ENCODE measurements around the gene OXTR.
A peak's percentile ranks its signal among the peaks of the same experiment; 100 is the strongest.
"Not testable (repeated sequence)": the region's sequence is repeated elsewhere in the genome, so short reads cannot be mapped to it uniquely, and the experiment has no call there.

Gene OXTR

DNA sequence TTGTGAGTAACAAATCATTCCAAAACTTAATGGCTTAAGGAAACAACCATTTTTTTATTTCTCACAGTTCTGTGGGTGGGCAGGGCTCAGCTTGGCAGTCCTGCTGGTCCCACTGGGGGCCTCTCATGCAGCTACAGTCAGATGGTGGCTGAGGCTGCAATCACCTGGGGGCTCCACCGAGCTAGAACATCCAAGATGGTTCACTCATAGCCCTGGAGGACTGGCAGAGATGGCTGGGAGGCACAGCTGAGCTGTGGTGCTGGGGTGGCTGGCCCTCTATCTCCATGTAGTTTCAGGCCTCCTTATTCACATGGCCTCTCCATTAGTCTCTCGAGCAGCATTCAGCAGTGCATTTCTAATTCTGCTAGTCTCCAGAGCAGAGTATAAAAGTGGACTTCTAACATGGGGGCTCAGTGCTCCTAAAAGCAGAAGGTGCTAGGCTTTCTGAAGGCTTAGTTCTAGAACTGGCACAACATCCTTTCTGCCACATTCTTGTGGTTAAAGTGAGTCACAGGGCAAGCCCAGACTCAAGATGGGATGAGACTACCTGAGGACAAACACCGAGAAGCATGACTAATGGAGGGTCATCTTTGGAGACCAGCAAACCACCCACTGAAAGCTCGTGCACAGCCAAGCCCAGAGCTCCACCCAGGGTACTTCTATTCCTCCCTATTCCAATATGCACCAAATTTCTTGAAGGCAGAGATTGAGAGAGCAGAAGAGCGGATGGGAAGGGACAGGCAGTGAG lies 29.5 kb downstream of the OXTR start:
- DNase-seq, result no peak

DNA sequence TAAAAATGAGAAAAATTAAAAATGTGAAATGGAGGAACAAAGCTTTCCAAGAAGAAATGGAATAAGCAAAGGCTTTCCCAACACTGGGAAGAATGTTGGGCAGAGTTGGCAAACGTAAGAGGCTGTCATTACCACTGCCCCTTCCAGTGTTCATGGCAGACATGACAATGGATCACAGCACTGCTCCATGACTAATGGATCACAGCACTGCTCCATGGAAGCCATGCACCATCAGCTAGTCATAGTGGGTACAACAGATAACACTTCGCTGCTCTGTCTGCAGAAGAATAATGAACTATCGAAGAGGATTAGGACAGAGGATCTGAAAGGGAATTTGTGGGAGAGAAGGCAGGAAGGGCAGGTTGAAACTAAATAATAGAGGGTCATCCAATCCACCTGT lies 30.8 kb downstream of the OXTR start:
- no peak for DNase-seq

DNA sequence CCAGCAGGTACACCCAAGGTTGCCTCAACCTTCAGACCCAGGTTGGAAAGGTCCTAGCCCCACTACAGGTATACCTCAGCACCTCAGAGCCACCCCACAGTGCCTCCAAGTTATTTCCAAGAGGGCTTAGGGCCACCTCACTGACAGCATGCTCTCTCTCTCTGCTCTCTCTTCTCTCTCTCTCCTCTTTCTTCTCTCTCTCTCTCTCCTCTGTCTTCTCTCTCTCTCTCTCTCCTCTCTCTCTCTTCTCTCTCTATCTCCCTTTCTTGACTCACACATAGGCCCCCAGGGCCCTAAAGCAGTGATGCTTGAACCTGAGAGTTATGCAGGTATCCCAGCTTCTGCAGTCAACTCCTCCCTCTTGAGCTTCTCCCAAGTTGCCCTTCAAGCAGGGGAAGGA lies 31.6 kb downstream of the OXTR start:
- no peak for DNase-seq

DNA sequence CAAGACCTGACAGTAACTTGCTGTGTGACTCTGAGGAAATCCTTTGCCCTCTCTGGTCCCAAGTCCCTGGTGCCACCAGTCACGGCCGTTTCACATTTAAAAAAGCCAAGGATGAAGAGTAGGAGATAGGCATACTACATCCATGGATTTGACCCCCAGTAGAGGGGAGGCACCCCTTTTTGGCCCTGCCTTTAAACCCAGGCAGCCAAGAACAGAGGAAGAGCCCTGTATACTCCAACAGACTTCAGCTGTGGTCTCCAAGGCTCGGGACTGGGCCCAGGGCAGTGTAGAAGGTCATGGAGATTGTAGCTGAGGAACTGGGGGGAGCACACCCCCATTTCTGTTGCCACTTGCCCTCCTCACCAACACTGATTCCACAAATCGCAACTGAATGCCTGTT lies 32.1 kb downstream of the OXTR start:
- DNase-seq, result no peak

DNA sequence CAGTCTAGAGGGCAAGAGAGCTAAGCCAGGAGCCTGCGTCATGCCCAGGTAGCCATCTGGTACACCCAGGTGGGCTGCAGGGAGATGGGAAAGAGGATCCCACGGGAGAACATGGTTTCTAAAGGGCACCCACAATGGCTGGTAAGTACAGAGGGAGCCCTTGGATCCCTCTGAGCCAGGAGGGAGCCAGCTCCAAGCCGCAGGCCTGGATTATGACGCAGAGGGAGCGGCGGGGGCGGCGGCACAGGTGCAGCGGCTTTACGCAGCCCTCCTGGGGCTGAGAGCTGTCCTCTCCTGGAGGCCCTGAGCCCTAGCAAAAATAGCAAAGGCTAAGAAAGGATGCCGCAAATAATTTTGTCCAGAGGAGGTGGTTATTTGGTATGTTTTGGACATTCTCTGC lies 33.0 kb downstream of the OXTR start:
- no peak for DNase-seq

GRCh38 chr3:8734908-8735307 lies 34.5 kb downstream of the OXTR start:
- DNase-seq, result no peak

DNA sequence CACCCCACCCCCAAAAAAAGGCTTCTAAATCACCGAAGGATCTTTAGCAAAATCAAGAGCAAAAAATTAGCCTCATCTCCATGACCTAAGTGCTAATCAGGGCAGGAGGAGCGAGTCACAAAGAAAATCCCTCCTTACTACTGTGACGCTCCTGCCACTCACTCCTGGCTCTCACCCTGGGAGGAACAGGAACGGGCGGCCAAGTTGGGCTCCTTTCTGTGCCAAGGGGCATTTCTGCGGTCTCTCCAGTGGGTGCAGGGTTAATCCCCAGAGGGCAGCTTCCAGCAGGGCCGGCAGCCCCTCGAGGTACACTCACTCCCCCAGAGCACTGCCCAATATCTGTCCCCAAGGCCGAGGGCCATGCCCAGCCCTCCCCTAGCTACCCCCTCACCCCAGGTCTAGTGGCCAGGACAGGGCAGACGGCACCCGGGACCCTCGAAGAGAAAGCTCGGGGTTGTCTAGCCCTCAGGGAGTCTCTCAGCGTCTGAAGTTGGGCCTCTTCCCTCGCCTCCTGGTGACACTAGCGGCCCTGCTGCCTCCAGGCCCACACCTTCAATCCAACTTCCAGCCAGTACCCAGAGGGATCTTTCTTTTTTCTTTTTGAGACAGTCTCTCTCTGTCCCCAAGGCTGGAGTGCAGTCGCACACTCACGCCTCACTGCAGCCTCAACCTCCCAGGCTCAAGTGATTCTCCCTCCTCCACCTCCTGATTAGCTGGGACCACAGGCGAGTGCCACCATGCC lies 35.1 kb downstream of the OXTR start:
- DNase-seq, result no peak

- peak; percentile 76 for DNase-seq
These were observed 35.9 kb downstream of the OXTR start, which contains the start of gene CAV3 for GRCh38 chr3:8733332-8734094. Gene CAV3 (plus strand): TSS chr3:8733802. CDS start chr3:8733877, 75 bp downstream.

- DNase-seq, result no peak
These were observed 37.0 kb downstream of the OXTR start for GRCh38 chr3:8732413-8732812.

DNA sequence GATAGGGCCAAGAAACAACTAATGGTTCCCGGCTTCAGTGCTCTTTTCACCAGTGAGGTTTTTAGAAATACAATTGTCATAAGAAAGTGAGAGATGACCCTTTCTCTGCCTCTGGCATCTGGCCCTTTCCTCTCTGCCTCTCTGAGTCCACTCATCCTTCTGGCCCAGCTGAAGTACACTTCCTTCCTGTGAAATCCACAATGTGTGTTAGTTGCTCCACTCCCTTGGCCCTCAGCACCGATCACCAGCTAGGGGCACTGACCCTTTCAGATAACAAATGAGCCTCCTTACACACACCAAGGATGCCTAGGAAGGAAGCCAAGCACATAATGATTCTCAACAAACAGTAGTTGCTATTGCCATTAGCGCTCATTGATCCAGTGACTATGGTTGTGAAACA lies 38.8 kb downstream of the OXTR start:
- DNase-seq, result no peak

DNA sequence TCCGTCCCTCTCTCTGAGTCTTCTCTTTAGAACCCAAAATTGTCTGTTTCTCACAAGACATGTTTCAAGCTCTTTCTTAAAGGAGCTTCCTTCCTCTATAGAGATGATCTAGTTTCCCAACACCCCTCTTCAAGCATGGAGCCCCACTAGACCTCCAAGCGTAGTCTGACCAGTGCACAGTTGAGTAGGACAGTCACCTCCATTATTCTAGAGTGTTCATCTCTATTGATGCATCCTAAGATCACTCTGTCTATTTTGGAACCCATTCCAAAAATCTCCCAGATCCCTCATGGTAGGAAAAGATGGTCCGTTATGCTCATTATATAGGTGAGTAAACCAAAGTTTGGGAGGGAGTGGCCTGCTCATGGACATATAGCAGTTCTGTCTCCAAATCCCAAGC lies 39.9 kb downstream of the OXTR start:
- DNase-seq, result no peak

GRCh38 chr3:8727605-8728512 lies 41.6 kb downstream of the OXTR start:
- no peak for DNase-seq

GRCh38 chr3:8724108-8724752 lies 45.2 kb downstream of the OXTR start:
- no peak for DNase-seq

- DNase-seq, result no peak
These were observed 45.8 kb downstream of the OXTR start for GRCh38 chr3:8723612-8724011.

DNA sequence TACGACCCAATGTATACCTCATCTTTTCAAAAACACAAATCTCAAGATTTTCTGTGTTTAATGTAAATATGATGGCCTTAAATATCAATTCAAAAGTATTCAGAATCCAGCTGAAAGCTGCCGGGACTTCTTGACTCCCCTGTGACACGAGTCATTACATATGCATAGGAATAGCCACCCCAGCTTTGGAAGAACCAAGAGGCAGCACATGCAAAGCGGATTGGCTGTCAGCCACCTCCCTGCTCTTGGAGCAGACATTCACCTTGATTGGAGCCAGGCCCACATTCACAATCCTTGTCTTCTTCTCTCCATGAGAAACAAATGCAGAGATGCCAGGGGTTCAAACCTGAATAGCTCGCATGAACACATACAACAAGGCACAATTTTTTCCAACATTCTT lies 46.6 kb downstream of the OXTR start:
- DNase-seq, result no peak

- DNase-seq, result not testable (repeated sequence)
These were observed 53.7 kb downstream of the OXTR start for GRCh38 chr3:8715757-8716156.

DNA sequence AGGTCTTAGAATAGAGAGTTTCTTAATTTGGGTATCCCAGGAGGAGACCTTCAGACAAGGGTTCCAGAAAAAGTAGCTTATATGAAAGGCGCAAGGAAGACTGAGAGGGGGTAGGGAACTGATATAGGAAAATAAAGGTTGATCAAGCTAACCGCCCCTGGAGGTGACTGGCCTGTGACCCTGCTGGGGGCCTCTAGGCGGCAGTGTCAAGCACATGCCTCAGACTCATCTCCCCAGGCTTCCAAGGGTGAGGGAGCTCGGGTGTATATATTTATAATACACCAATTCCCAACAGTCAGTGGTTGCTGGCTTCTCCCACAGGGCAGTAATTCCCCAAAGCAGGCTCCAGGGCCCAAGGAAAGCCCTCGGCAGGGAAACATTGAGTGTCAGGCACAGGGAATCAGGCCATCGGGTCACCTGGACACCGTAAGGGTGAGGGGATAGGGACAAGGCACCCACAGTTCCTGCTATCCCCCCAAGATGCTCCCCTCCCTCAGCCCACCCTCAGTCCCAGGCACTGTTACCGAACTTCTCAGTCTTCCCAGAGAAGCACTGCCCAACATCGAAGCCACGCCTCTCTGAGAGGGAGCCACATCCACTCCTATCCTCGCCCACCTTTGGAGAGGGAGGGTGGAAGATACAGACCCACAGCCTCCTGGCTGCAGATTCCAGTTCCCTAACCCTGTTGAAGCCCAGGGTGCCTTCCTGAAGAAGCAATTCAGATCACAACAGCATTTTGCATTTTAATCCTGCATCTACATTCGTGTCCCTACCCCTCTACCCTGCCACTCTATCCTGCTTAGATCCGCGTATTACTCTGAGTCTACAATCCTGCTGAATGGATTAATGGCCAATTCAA lies 55.3 kb downstream of the OXTR start:
- DNase-seq, result no peak

- DNase-seq, result no peak
These were observed 56.5 kb downstream of the OXTR start for GRCh38 chr3:8712908-8713255.

DNA sequence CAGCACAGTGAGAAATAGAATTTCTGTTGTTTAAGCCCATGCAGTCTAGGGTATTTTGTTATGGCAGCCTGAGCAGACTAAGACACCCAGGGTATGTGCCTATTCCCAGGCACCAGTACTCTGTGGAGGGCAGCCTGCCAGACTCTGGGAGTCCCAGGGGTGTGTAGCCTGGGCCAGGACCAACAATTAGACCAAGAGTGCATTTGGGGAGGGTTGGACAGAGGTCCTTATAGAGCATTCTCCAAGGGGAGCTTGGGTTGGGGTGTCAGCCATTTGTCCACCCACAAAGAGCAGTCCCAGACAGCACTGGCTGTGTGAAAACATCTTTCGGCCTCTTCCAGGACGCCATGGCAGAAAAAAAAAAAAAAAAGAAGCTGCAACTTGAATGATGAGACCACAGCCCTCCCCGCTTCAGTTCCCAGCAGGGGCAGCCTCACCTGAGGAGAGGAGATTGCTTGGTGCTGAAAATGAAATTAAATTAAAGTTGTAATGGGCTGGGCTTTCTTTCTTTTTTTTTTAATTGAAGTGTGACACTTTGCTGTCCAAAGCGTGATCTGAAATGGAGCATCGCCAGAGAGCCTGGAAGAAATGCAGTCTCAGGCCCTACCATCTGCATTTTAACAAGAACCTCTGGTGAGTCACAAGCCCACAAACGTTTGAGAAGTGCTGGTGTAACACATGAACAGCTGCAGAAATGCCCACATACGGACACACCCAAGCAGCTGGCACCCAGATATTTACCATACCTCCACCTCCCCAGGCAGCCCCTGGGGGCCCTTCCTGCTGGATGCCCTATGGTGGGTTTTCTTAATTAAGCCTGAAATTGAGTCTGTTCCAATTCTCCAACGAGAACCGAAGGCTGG lies 57.1 kb downstream of the OXTR start:
- peak; percentile 59 for DNase-seq
